HG02610 (cell line): ENCODE results near the gene DNTTIP2.
"Not testable (repeated sequence)": the region's sequence is repeated elsewhere in the genome, so short reads cannot be mapped to it uniquely, and the experiment has no call there.

Experiments used
- ATAC-seq: cut with Tn5 transposase; IDR thresholded peaks from one replicate; pipeline ENCODE4 v1.9.1; 2021; ENCODE audit warnings: mild to moderate bottlenecking, moderate library complexity; ENCODE audit not compliant: unreplicated experiment

DNTTIP2 gene

DNA sequence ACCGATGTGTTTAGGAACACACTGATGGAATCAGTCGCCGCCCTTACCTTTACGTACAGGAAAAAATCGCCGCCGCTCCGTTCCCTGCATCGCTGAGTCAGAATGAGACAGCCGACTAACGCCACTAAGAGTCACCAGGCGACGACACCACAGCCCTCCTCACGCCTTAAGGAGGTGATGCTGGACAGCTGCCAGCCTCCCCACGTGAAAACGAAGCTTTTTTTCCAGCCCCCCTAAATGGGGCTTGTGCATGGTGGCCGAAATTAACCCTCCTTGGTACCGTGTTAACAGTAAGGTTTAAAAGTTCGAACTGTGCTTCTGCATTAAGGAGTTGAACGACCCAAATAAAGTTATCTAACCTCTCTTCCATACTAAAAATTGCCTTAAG, 511 bp downstream of the DNTTIP2 start:
- ATAC-seq, result peak; percentile 63

DNA sequence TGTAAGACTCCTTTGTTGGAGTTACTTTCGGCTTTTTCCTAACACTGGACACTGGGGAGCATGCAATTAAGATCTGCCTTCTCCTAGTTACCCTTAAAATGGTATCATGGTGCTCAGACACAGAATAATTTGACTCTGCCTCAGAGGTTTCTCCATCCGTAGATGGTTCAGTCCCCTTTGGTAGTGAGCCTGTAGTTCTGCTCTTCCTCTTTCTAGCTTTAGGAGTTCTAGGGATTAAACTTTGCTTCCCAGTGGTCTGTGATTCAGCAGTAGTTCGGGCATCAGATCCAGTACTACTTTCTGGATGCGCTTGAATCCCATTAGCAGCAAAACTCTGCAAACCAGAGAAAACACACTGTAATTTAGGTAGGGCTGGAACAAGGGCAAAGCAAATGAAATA, 1.5 kb downstream of the DNTTIP2 start:
- no peak for ATAC-seq

DNA sequence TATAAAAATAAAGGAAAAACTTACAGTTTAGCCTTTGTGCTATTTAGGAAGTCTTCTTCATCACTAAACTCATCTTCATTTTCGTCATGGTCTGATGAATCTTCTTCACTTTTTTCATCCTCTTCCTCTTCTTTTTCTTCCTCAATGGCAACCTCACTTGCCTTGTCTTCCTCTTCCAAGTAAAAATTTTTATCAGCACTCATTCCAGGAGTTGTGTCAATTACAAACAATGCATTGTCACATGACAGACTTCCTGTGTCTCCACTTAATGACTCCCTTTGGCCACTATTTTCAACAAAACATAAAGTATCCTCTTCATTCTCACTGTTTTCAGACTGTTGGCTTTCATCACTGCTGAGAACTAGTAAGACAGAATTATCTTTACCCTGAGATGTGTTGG, 2.8 kb downstream of the DNTTIP2 start:
- ATAC-seq, result no peak

DNA sequence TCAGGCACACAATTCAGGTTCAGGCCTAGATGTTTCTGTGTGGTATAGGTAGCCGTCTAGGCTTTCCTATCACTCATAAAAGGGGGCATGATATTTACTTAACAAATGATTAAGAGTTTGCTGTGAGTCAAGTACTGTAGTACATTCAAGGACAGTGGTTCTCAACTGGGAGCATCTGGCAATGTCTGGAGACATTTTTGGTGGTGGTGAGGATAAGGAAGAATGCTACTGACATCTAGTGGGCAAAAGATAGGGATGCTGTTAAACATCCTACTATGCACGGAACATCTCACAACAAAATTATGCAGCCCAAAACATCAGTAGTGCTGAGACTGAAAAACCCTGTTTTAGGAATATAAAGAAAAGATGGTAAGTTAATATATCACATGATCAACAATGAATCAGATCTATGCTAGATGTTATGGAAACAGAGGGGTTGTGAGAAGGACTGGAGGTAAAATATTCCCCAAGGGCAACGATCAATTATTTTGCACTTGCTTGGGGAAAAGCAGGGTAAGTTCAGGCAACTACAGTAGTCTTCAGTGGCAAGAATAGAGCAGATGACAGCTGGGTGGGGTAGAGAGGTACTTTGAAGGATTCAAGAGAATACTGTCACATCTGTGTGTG, 4.9 kb downstream of the DNTTIP2 start:
- no peak for ATAC-seq

DNA sequence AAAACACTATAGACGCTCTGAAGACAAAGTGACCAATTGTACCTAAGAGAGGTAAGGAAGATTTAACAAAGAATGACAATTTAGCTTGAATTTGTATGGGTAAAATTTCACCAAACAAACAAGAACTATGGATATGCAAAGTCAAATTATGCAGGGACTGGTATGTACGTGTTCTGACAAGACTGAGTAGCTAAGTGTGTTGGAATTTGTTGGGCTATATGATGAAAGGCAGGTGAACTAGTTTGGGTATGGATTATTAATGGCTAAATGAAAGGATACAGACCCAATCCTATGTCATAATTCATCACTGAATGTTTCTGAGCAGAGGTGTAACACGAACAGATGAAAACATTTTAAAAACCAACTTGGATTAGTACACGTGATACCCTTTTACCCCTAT, 7.6 kb downstream of the DNTTIP2 start:
- no peak for ATAC-seq

DNA sequence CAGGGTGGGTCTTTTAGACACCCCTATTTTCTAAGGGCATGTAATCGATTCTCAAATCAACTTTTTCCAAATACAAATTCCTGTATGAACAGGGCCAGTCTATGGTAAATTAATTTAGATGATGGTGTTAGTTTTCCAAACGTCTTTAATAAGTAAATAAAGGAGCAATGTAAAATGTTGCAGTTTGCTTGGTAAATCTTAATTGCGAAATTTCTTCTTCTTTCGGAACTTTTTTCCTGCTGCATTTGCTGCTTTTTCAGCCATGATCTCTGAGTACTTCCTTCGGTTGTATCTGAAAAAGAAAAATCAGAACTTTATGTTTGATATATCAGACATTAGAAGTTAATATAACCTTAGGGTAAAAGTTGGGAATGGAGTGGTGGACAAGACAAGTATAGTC, 9.4 kb downstream of the DNTTIP2 start:
- ATAC-seq, result no peak

DNA sequence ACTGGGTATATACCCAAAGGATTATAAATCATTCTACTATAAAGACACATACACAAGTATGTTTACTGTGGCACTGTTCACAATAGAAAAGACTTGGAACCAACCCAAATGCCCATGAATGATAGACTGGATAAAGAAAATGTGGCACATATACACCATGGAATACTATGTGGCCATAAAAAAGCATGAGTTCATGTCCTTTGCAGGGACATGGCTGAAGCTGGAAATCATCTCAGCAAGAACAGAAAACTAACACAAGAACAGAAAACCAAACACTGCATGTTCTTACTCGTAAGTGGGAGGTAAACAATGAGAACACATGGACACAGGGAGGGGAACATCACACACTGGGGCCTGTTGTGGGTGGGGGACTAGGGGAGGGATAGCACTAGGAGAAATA, 10.5 kb downstream of the DNTTIP2 start:
- not testable (repeated sequence) for ATAC-seq

DNA sequence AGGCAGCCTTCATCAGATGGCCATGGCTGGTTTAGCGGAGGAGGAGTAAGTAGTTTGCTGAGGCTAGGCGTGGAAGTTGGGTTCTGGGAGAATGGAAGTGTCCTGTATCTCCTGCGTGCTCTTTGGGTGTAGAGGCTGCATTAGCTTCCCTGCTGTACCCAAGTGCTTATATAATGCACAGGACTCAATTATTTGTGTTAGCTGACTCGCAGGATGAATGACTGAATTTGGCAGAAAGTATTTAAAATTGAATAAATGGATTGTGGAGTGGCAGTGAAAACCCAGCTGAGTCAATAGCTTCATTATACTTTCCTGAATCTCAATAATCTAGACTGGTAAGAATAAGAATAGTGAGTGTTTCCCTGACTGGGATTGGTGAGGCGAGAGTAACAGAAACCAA, 13.8 kb downstream of the DNTTIP2 start:
- no peak for ATAC-seq

DNA sequence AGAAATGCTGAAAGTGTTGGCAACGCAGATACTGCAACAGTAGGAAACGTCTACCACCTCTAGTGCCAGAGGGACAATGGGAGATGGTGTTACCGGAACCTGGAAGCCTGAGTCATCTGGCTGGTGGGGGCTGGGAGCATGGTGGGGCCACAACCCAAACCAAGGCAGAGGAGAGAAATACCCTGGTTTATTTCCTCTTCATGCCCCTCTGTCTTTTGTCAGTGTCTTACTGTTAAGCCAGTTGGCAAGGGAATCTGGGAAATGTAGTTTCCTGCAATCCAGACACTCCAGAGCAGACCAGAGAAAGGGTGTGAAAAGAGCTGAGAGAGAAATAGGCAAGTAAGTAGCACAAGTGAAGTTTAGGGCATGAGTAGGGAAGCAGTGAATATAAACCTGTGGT, 14.8 kb downstream of the DNTTIP2 start:
- no peak for ATAC-seq

DNA sequence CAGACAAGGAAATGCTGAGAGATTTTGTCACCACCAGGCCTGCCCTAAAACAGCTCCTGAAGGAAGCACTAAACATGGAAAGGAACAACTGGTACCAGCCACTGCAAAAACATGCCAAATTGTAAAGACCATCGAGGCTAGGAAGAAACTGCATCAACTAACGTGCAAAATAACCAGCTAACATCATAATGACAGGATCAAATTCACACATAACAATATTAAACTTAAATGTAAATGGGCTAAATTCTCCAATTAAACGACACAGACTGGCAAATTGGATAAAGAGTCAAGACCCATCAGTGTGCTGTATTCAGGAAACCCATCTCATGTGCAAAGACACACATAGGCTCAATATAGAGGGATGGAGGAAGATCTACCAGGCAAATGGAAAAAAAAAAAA, 21.4 kb downstream of the DNTTIP2 start:
- ATAC-seq, result not testable (repeated sequence)

DNA sequence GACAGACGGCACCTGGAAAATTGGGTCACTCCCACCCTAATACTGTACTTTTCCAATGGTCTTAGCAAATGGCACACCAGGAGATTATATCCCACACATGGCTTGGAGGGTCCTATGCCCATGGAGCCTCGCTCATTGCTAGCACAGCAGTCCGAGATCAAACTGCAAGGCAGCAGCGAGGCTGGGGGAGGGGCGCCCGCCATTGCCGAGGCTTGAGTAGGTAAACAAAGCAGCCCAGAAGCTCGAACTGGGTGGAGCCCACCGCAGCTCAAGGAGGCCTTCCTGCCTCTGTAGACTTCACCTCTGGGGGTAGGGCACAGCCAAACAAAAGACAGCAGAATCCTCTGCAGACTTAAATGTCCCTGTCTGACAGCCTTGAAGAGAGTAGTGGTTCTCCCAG, 23.0 kb downstream of the DNTTIP2 start:
- not testable (repeated sequence) for ATAC-seq

DNA sequence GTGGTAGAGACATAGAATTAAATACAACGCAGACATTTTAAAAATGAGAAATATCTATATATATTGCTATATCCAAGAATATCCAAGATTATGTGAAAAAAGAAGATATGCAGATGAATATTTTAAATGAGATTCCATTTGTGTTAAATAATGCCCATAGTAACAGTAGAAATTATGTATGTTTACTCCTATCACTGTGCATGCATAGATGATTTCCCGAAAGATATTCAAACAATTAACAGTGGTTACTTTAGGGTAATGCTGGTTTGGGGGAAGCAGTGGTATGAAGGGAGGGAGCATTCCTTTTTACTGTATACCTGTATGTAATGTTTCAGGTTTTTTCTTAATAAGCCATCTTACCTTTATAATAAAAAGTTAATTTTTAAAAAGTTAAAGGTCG, 25.1 kb downstream of the DNTTIP2 start:
- no peak for ATAC-seq

DNA sequence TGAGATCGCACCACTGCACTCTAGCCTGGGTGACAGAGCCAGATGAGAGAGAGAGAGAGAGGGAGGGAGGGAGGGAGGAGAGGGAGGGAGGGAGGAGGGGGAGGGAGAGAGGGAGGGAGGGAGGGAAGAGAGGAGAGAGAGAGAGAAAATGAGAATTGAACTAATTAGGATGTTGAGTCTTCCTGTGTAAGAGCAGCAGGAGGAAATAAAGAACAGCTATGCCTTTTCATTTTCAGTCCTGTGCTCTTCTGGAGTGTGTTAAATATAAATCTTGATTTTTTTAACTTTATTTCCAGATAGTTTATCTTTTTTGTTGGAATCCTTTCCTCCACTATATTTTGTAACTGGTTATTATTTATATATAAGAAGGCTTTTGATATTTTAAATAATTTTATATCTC, 27.1 kb downstream of the DNTTIP2 start:
- no peak for ATAC-seq

DNA sequence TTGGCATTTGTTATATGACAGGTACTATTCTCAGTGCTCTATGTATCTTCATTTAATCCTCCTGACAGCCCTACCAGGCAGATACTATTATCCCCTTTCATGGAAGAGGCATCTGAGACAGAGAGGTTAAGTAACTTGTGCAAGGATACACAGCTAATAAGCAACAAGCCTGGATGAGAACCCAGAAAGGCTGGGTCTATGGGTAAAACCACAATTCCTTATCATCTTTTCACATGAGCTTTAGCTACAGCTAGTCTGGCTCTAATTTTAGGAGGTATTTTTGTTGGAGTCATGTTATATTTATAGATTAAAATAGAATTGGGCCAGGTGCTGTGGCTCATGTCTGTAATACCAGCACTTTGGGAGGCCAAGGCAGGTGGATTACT, 27.7 kb downstream of the DNTTIP2 start:
- no peak for ATAC-seq

DNA sequence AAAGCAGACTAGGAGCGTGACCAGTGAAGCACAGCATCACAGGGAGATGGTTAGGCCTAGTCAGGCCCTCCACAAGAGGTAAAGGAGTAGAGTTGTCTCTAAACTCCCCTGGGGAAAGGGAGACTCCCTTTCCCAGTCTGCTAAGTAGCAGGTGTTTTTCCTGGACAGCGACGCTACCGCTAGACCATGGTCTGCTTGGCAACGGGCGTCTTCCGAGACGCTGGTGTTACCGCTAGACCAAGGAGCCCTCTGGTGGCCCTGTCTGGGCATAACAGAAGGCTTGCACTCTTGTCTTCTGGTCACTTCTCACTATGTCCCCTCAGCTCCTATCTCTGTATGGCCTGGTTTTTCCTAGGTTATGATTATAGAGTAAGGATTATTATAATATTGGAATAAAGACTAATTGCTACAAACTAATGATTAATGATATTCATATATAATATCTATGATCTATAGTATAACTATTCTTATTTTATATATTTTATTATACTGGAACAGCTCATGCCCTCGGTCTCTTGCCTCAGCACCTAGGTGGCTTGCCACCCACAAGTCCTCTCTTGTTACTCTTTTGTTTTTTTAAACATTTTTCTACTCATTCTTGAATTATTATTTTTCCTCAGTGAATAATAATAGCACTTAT, 28.2 kb downstream of the DNTTIP2 start:
- ATAC-seq, result not testable (repeated sequence)

DNA sequence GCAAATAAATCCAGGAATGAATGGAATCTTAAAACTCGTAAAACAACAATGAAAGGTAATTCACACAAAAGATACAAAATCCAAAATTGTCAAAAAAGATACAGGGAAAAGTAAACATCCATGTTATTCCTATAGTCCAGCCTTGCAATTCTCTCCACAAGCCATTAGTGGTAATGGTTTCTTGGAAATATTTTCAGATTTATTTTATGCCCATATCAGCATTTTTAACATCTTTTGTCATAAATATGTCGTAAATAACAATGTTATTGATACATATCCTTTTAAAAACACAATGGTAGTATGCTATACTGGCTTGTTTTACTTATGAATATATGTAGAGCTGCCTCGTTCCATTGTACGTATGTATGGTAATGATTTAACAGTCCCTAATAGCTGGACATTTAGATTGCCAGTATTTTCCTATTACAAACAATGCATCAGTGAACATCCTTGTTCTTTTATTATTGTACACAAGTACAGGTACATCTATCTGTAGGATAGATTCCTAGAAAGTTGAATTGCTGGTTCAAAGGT, 30.6 kb downstream of the DNTTIP2 start:
- ATAC-seq, result no peak

DNA sequence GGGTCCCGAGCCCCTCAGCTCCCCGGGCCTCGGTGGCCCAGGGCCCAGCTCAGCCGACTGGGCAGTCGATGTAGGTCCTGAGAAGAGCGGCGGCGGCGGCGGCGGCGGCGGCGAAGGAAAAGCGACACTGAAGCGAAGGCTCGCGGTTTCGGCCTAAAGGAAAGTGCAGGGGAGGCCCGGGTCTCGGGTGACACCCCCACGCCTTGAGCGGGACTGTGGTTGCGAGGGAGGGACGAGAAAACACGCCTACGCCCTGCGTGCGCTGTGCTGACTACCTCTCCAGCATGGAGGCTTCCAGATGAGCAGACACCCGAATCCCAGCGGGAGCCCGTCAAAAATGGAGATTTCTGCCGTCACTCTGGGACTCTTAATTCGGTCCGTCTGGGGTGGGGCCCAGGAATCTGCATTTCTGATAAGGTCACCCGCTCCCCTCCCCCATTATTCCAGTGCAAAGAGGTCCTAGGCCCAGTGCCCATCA, 31.2 kb downstream of the DNTTIP2 start:
- peak; percentile 24 for ATAC-seq

DNA sequence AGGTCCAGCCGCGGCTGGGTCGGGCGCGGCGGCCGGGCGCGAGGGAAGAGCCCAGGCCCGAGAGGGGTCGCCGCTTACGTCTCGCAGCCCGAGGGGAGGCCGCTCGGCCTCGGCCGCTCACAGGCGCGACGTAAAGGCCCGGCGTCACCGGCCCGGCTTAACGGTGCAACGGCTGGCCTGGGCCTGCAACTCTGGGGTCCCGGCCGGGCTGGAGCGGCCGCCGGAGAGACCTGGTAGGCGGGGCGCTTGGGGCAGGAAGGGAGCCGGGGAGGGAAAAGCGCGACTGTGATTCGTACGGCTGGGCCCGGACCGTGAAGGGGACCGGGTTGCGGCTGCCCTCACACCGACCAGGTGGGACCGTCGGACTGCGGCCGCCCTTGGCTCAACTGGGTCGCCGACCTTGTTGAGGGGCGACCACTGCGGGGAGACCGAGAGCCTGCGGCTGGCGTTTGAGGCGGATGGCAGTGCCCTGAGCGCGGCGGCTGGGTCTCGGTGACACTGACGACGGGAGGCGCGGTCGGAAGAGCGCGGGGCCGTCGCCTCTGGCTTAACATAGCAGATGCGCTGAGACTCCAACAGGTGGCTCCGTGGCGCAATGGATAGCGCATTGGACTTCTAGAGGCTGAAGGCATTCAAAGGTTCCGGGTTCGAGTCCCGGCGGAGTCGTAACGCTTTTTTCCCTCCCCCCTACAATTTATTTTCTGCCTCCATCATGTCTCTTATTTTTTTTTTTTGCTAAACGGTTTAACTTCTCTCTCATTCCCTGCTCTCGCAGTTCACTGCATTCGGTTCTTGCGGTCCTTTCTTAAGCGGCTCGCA, 31.8 kb downstream of the DNTTIP2 start:
- peak; percentile 66 for ATAC-seq

DNA sequence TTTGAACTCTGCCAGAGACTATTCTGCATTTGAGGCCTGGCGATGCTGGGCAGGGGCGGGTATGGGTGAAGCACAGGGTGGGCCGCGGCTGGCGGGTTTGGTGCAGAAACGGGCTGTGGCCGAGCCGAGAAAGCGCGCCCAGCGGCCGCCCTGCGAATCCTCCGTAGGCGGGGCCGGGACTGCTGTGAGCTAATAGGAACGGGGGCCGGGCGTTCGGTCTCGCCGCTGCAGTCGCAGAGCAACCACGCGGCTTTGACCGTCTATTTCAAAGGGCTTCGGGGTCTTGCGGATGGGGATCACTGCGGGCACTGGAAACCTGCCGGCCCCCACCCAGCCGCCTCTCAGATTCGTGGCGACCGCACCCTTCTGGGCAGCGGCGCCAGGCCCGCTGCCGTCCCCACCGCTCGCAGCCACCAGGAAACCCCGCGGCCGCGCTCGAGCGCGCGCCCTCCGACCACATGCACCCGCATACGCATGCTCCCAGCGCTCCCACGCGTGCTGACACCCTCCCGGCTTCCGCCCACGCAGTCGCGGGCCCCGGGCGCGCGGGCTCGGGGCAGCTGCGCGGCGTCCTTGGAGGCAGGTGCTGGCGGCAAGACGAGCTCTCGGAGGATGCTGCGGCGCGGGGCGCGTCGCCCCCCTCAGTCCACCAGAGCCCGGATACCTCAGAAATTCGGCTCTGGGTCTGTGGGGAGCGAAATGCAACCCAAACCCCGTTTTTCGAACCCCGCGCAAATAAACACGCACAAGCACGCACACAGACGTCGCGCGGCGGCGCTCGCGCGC, 32.6 kb downstream of the DNTTIP2 start:
- ATAC-seq, result peak; percentile 53

DNA sequence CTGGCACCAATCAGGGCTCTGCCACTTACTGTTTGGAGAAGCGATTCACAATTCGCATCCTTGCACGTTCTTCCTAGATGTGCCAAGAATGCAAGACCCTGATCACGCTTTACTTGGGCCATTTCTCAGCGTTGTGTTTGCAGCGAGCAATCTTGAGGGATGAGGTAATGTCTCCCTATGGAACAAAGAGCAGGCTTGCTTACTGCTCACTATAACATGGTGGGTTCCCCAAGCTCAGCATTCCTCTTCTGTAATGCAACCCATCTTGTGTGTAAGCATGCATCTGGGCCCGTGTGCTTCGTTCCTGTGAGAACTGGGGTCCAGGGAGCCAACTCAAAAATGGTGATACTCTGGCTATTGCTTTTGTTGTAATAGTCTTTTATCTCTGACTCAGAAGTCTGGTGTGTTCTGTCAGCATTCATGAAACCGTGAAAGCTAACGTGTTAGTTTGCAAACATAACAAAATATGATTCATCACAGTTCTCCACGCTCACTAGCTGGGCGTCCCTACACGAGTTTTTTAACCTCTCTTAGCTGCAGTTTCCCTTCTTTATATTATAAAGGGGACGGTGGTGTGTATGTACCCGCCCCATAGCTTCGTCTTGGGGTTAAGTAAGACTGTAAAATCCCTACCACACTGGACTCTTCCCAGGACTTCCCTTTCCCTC, 33.3 kb downstream of the DNTTIP2 start:
- ATAC-seq, result peak; percentile 7
